GM18511 (cell line): Measurements from ENCODE around the gene ILDR1.

ENCODE experiments used
- ATAC-seq: cut with Tn5 transposase; IDR thresholded peaks from one replicate; pipeline ENCODE4 v1.9.1; 2021; ENCODE audit warnings: mild to moderate bottlenecking, moderate library complexity; ENCODE audit not compliant: unreplicated experiment

The ILDR1 gene

GRCh38 chr3:122021037-122021436, 1.0 kb downstream of the ILDR1 start:
- no peak for ATAC-seq

- ATAC-seq = peak; percentile 47
Observed at GRCh38 chr3:122019493-122019892, 2.6 kb downstream of the ILDR1 start.

DNA sequence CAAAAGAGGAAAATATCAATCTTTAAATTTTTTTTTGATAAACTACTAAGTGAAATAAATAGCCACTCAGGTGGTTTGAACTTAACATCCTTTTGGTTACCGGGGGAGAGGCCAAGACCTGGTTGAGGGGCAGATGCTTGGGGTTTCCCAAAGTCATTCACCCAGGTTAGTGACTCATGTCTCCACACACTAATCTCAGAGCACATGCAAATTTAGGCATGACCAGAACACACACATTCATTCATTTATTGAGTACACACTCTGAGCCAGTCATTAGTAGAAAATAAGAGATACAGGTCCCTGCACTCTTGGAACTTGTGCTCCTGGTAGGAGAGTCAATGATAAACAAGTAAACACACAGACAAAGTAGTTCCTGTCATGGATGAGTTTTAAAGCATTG, 7.3 kb downstream of the ILDR1 start:
- ATAC-seq = peak; percentile 85

DNA sequence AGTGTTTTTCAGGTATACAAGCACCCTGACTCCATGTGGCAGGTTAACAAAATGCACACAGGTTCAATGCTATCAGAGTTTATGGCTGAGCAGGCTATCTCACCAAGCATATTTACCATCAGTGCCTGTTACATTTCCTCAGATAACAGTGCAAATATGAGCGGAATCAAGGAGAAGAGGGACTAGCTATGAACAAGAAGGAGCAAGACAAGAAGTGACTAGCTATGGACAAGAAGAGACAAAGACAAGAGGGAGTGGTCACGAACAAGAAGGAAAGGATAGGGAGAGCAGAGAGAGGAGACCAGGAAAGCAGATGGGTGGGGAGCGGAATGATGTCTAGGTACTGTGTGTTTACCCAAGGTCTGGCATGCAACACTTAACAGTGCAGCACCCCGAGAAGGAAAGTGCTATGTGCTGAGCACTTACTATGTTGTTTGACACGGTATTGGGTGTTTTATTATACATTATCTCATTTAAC, 8.6 kb downstream of the ILDR1 start:
- ATAC-seq = no peak

DNA sequence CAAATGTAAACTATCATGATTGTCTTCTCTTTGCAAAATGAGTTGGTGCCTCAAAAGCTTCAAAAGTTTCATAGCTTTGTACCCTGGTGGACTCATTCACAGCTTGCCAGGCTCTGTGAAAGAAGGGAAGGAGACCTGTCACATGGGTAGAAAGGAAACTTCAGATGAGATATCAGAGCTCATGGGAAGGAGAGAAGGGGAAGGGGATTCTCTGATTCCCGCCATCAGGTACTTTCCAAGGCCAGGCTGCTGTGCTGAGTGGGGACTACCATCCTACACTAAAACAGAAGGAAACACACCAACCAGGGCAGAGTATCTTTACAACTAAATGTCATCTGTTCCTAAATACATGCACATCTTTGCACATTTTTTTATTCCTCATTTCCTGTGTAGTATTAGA, 9.2 kb downstream of the ILDR1 start:
- no peak for ATAC-seq

DNA sequence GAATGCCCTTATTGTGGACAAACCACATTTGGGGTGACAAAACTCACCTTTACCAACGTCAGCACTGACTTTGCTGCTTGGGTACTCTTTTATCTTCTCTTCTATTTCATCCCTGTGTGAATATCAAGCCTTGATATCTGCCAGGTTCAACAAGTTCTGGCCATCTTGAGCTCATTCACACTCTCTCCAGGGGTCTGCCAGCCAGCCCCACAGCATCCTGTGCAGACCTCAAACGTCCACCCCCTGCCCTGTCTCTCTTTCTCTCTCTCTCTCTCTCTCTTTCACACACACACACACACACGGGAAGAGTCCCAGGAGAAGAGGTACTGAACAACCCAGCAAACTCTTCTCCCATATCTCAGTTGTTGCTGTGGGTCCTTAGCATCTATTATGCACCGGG, 10.7 kb downstream of the ILDR1 start:
- ATAC-seq = no peak

DNA sequence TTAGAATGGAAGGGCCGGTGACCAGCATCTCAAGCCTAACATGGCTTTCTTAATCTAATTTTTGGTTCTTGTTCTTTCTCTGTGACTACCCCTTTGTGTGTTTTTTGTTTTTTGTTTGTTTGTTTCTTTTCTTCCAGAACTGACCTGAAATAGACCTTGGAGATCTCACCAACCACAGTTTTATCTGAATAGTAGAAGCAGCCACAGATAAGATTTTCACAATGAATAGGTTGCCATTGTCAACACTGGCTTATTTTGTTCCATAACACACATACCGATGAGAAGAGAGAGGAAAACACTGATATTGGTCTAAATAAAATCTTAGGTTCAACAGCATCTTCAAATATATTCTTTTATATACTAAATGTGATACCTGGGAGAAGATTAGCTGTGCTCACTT, 11.5 kb downstream of the ILDR1 start:
- no peak for ATAC-seq

- ATAC-seq = no peak
Observed at GRCh38 chr3:122008166-122008565, 13.9 kb downstream of the ILDR1 start.

GRCh38 chr3:122006267-122006666, 15.8 kb downstream of the ILDR1 start:
- no peak for ATAC-seq

DNA sequence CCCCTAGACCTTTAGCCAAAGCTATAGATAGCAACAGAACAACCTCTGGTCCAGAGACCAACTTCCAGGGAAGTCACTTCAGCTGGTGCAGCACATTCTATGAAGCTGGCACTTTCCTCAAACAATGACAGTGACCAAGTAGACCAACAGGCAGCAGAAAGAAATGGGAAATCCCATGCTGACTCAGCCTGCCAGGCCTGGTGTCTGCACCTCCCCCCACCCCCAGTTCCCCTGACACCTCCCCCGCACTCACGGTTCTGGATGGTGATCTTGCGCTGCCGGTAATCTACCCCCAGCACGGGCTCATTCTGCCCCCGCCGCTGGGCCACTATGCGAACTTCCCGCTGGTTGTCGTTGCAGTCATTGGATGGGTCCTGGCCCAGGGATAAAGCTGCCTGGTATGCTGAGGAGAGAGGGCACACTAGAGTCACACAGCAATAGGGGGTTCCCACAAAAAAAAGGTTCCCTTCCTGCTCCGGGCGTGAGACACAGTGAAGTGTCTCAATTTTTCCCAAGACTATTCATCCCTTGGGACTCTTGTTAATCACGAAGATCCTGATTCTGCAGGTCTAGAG, 17.0 kb downstream of the ILDR1 start:
- ATAC-seq = peak; percentile 58

DNA sequence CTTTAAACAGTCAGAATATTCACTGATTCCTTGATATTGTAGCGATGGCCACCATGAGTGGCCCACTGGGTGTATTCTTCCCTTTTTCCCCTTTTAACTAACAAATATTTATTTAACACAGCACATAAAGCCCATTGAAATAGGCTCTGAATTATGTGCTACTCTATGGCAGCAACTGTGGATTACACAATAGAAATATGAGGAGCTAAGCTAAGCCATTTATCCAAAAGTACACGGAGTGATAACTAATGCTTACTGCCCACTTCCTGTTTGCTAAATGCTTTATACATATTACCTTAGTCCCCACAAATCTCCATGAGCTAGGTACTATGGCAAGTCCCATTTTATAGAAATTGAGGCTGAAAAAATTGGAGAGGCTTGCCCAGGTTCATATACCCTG, 17.9 kb downstream of the ILDR1 start:
- ATAC-seq = no peak

DNA sequence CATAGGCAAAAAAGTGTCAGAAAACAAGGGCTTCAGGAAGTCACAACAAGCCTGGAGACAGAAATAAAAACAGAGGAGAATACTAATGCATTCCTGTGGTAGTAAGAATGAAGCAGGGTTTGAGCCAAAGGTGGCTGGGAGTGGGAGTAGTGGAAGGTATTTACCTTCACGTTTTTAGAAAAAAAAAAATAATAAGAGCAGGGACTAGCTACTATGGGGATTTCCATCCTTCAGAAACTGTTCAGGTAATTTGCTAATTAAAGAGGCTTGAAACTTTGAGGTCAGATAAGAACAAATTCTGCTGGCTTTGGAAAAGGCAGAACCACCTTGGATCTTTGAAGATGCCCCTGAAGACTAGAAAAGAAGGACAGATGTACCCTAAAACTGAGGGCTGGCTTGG, 18.4 kb downstream of the ILDR1 start:
- no peak for ATAC-seq

GRCh38 chr3:122003112-122003511, 18.9 kb downstream of the ILDR1 start:
- ATAC-seq = peak; percentile 47

GRCh38 chr3:122002611-122003010, 19.4 kb downstream of the ILDR1 start:
- ATAC-seq = no peak

DNA sequence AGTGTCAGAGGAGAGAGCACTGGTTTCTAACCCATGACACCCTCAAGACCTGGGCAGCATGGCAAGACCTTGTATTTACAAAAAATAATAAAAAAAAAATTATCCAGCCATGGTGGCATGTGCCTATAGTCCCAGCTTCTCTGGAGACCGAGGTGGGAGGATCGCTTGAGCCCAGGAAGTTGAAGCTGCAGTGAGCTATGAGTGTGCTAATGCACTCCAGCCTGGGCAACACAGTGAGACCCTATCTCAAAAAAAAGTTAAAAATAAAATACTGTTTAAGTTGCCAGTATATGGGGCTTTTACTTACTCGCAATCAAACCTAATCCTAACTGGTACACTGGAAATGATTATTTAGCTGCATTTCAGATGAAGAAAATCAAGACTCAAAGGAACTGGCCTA, 20.2 kb downstream of the ILDR1 start:
- no peak for ATAC-seq

DNA sequence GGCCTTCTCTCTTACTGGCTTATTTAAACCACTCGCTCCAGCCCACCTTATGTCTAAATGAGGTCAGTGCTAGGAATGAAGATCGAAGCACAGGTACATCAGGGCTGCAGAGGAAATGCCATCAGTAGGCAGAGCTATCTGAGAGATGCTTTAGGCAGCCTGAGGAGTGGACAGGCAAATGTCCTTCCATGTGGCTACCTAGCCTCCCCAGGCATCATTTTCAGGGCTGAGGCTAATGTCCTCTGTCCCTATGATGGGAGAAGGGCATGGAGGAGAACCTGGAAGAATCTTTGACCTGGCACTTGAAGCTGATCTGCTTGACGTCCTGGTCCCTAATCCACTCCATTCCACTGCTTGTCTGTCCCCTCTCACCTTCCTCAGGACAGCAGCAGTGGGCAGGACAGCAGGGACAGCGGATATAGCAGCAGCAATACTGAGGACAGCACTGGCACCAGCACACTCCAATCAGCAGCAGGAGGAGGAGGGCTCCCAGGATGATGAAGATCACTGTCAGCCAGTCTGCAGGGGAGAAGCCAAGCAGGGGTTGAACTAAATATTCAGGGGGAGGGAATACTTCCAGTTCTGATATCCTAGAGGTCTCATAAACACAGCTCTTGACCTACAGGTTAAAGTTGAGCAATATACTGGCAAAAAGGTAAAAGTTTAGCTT, 21.0 kb downstream of the ILDR1 start:
- no peak for ATAC-seq

GRCh38 chr3:121999931-122000330, 22.1 kb downstream of the ILDR1 start:
- no peak for ATAC-seq

GRCh38 chr3:121998611-121999473, 23.2 kb downstream of the ILDR1 start:
- ATAC-seq = peak; percentile 30

DNA sequence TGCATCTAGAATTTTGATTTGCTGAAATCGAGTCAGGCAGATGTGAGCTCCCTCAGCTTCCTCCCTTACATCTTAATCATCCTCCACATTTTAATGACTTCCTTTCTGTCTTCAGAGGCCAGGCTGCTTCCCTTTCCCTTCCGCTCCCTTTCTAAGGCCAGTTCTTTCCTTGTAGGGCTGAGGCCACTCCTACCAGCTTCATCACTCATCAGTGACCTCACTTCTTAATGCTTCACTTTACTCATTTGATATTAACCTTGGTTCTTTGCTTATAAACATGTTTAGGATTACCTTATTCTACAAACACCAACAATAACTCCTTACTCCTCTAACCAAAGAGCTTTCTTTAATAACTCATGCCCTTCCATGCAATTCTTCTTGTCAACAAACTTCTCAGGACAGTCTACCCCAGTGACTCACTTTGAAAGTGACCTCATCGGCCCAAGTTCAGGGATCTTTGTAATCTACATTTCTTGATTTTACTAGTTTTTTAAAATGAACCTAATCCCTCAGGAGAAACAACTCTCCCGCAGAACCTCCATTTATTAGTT, 23.9 kb downstream of the ILDR1 start:
- peak; percentile 43 for ATAC-seq

- ATAC-seq = no peak
Observed at GRCh38 chr3:121997372-121997771, 24.7 kb downstream of the ILDR1 start.

DNA sequence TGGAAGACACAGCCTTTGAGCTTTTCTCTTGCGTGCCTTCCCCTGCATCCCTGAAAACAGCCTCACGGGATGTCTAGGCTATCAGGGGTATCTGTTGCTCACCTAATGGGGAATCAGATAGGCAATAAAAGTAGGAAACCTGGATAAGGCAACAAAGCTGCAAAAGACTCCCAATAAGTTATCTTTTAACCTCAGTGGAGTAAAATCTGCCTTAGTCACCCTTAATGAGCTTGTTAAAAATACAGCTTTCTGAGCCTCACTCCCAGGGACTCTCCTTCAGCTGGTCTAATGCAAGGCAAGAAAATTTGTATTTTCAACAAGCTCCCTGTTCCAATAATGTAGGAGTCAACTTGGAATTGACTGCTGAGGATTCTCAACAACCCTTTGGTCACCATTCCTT, 25.6 kb downstream of the ILDR1 start:
- no peak for ATAC-seq
